Embryonic facial prominence (tissue), 1 donor: Measurements from ENCODE around the gene CARM1.
A peak's percentile ranks its signal among the peaks of the same experiment; 100 is the strongest.
"Not testable (repeated sequence)": the region's sequence is repeated elsewhere in the genome, so short reads cannot be mapped to it uniquely, and the experiment has no call there.

Source experiments
- DNase-seq: peaks from one replicate; pipeline ENCODE4 v3.0.0-alpha.2; 2016; ENCODE audit errors: extremely low spot score

The CARM1 gene

GRCh38 chr19:10928563-10929401, 57.4 kb downstream of the CARM1 start, which contains the start of the genes TIMM29 and YIPF2:
TIMM29 (plus strand) TSS chr19:10928811; CDS start chr19:10928823, 12 bp downstream.
YIPF2 (minus strand) TSS chr19:10928639; CDS start chr19:10928410, 229 bp downstream.
- peak; percentile 98 for DNase-seq

GRCh38 chr19:10929402-10929794, 58.0 kb downstream of the CARM1 start:
- DNase-seq, result no peak

- DNase-seq, result no peak
These were observed 64.2 kb downstream of the CARM1 start for GRCh38 chr19:10935371-10936059.

GRCh38 chr19:10936661-10937084, 65.3 kb downstream of the CARM1 start:
- DNase-seq, result peak; percentile 45

- DNase-seq, result not testable (repeated sequence)
These were observed 70.3 kb downstream of the CARM1 start for GRCh38 chr19:10941649-10942048.

- DNase-seq, result not testable (repeated sequence)
These were observed 72.1 kb downstream of the CARM1 start for GRCh38 chr19:10943412-10943811.

- DNase-seq, result no peak
These were observed 73.9 kb downstream of the CARM1 start for GRCh38 chr19:10945264-10945663.

- DNase-seq, result no peak
These were observed 75.8 kb downstream of the CARM1 start for GRCh38 chr19:10946958-10947657.

GRCh38 chr19:10952809-10953208, 81.5 kb downstream of the CARM1 start:
- DNase-seq, result no peak

GRCh38 chr19:10959277-10959968, 88.1 kb downstream of the CARM1 start:
- DNase-seq, result not testable (repeated sequence)

GRCh38 chr19:10960314-10961072, 89.1 kb downstream of the CARM1 start, which contains the start of gene SMARCA4:
SMARCA4 (plus strand) TSS chr19:10961030; CDS start chr19:10984152, 23,122 bp downstream.
- peak; percentile 93 for DNase-seq

GRCh38 chr19:10961073-10961860, 89.9 kb downstream of the CARM1 start:
- DNase-seq, result no peak

- DNase-seq, result no peak
These were observed 91.5 kb downstream of the CARM1 start for GRCh38 chr19:10962863-10963262.

GRCh38 chr19:10963865-10964264, 92.5 kb downstream of the CARM1 start:
- DNase-seq, result no peak

GRCh38 chr19:10964903-10965302, 93.5 kb downstream of the CARM1 start:
- no peak for DNase-seq

GRCh38 chr19:10965398-10965797, 94.0 kb downstream of the CARM1 start:
- DNase-seq, result no peak

GRCh38 chr19:10966809-10967208, 95.5 kb downstream of the CARM1 start:
- DNase-seq, result no peak

GRCh38 chr19:10968527-10969135, 97.3 kb downstream of the CARM1 start:
- no peak for DNase-seq

GRCh38 chr19:10971107-10971726, 99.9 kb downstream of the CARM1 start:
- no peak for DNase-seq
